HG02885 (cell line): Measurements from ENCODE around the gene ACOT12.

Experiments used
- ATAC-seq: cut with Tn5 transposase; IDR thresholded peaks from one replicate; pipeline ENCODE4 v1.9.1; 2021; ENCODE audit warnings: mild to moderate bottlenecking; ENCODE audit not compliant: unreplicated experiment, poor library complexity

The ACOT12 gene

DNA sequence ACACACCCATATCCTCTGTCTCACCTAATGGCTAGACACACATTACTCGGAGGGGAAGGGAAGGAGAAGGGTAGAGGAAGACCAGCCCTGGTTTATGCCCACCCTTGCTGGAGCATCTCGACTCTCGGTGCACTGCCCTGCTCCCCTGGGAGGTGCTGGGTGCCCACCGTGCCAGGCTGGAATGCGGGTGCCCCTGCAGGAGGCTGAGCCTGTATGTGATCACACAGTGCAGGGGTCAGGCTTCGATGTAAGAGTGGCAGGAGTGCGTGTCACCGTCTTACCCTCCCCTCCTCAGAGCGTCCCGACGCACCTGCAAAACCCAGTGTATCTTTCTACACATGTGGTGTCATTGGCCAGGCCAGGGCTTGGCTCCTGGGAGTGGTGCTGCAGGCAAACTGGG, 7.3 kb upstream of the ACOT12 start:
- no peak for ATAC-seq

DNA sequence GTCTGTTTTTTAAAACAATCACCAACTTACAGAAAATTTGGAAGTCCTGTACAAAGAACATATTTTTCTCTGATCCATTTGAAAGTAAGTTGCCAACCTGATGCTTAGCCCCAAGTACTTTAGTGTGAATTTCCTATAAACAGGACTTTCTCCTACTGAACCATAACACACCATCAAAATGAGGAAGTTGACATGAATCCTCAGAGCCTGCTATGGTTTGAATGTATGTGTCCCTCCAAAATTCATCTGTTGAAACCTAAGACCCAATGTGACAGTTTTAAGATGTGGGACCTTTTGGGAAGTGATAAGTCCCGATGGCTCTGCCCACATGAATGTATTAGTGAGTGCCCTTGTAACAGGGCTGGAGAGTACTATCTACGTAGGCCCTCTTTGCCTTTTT, 6.4 kb upstream of the ACOT12 start:
- no peak for ATAC-seq

DNA sequence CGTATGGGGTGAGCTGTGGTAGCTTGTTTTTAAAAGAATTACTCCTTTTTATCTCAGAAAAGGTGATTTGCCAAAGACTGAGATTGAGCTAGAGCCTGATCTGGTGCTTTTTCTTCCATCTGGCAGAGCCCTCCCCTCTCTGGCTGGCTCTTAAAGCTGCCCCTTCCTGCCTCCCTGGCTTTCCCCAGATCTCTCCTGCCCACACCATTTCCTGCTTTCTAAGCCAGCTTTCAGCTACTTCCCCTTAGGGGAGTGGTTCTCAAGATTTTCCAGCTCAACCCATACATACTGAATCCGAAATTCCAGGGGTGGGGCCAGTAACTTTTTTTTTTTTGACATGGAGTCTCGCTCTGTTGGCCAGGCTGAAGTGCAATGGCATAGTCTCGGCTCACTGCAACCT, 4.8 kb upstream of the ACOT12 start:
- ATAC-seq: no peak

DNA sequence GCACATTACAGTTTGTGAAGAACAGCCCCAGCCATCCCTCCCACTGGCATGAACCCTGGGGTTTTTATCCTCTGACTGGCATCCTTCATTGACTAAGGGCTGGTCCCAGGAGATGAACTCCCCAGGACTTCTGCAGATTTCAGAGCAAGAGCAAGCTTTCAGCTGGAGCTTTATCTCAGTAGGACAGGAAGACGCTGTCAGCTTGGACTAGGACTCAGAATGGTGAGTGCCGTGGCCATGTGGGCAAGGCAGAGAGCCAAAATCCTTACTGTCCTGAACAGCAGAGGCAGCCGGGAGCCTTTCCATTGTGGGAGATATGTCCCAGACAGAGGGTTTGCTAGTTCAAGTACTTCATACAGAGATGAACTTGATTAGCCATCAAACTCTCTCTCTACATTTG, 3.2 kb upstream of the ACOT12 start:
- ATAC-seq: no peak

DNA sequence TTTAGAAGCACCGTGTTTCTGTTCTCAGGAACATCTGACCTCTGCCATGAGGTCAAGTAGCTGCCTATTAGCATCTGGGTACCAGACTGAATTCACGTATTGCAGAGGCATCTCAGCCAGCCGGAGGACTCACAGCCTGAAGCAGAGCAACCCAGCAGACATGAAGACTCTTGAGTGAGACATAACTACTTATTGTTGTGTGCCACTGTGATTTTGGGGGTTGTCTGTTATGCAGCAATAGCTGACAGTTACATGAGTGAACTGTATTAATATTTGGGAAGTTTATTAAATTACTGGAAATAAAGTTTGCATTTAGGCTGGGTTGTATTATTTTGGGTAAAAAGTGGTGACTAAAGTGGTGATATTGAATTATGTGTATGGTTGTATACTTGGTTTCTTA, 1.3 kb upstream of the ACOT12 start:
- ATAC-seq: no peak

DNA sequence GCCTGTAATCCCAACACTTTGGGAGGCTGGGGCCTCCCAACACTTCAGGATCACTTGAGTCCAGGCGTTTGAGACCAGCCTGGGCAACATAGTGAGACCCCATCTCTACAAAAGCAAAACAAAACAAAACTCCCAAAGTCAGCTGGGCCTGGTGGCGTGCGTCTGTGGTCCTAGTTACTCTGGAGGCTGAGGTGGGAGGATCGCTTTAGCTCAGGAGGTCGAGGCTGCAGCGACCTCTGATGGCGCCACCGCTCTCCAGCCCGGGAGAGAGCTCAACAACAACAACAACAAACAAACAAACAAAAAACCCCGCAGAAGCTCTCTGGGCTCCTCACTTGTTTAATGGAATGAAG, 528 bp downstream of the ACOT12 start:
- no peak for ATAC-seq

DNA sequence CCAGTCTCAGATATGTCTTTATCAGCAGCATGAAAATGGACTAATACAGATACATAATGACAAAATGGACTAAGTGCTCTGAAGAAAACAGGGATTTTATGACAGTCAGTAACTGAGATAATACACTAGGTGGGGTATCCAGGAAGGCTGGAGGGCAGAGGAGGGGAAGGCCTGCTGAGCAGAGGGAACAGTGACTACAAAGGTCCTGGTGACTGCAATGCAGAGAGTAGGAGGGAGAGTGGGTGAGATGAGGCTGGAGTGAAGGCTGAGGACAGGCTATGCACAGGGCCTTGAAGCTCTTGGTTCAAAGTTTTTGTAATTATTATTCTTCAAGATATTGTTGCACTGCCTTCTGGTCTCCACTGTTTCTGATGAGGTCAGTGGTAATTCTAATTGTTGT, 4.9 kb downstream of the ACOT12 start:
- no peak for ATAC-seq

DNA sequence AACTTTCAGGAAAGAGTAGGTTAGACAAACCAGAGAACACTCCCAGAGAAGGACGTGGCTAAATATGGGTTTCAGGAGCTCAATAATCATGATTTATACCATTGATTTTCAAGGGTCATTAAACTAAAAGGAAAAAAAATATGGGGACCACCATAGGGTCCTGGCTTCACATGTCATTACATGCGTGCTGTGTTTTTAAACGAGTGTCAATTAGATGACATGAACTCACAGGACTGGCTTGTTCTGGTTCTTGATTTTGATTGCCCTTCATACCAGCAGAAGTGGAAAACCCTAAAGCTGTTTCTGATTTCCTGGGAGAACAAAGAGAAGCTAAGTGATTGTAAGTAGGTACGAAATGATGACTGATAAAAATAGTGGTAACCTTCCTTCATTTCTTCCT, 5.8 kb downstream of the ACOT12 start:
- ATAC-seq: no peak

DNA sequence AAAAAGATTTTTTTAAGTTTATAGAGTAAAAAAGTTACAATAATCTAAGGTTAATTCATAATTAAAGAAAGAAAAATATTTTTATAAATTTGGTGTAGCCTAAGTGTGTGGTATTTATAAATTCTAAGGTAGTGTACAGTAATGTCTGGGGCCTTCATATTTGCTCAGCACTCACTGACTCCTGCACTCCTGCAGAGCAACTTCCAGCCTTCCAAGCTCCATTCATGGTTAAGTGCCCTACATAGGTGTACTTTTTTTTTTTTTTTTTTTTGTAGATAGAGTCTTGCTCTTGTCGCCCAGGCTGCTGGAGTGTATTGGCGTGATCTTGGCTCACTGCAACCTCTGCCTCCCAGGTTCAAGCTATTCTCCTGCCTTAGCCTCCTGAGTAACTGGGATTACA, 10.1 kb downstream of the ACOT12 start:
- no peak for ATAC-seq

DNA sequence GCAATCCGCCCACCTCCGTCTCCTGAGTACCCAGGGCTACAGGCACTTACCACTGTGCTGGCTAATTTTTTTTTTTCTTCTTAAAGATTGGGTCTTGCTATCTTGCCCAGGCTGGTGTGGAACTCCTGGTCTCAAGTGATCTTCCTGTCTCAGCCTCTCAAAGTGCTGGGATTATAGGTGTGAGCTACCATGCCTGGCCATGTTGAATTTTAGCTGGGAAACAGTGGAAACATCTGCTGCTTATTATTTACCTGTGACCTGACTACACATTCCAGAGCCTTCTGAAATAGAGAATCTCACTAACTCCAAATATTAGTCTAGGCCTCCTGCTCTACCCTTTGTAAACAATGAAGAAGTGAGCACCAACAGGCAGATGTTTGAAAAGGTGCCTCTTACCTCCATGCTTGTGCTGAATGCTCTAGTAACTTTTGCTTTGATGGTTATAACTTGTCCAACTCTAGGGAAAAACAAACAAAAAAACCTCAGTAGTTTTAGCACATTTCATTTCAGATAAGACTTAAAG, 22.5 kb downstream of the ACOT12 start:
- no peak for ATAC-seq

DNA sequence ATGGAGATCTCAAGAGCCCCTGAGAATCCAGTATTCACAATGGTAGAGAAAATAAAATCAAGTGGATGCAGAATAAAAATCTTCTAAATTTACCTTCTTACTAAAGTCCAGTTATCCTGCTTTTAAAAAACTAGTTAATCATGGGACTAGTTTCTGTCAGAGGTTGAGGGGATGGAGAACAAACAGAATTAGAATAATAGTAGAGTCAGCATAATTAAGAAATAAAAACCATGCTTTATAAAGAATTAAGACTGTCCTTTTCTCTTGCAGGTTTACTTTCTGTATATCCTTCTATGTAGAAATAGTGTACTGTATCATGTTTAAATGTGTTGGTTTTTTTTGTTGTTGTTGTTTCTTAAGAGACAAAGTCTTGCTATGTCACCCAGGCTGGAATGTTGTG, 23.0 kb downstream of the ACOT12 start:
- ATAC-seq: no peak

DNA sequence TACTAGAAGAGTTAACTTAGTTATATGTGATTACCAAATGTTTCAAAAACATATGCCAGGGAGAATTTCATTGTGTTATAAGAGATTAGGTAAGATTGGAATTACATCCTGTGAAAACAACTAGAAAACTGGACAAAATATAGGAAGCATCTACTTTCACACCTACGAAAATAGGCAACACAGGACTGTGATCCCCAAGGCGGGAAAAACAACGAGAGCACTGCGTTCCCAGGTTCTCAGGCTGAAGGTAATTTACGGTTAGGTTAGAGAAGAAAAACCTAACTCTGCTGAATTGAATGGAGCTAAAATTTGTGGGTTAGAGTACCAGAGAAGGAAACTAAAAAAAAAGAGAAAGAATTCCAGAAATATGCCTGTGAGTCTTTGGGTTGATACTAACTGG, 28.4 kb downstream of the ACOT12 start:
- no peak for ATAC-seq

DNA sequence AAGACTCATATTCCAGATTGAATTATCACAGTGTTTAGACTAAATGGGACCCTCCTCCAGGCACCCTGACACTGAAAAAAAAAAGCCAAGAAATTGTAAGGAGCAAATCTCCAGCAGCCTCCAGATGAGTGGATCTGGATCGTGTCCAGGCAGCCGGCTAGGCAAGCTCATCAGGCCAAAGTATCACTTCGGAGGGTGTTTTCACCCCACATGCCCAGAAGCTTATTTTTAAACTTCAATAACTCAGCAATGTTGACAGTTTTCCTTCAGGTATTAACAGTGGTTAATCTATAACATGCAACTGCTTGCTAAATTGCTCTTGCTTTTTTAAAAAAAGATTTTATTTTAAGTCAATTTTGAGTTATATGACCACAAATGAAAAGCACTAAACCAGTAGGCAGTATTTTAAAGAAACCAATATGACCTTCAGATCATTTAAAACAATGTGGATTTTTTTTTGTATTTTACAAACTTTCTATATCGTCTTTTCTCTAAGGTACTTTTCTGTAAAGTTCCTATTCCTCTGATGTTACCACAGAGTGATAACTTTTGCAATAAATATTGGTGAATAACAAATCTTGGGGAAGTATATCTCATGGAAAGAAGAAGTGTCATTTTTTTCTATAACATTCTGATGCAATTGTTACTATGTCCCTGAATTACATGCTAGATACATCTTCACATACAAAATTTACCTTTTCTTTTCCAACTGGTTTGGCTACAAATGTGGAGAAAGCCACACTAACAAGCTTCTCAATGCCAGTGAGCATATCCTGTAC, 30.7 kb downstream of the ACOT12 start:
- ATAC-seq: no peak

DNA sequence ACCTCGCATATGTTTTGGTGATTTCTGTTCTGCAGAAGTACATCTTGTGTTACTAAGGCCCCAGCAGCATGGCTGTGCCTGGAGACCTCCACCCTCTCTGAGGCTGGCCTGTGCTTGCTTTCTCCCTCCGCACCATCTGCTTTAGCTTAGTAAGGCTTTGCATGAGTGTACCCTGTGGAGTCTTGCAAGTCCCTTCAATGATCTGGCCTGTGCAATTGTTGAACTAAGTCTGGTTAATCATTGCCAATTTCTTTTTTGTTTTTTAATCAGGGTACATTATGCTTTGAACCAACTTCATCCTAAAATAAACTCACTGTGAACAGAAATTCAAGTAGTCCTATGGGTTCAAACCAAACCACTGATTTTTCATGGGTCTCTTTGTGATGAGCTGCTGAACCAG, 32.3 kb downstream of the ACOT12 start:
- no peak for ATAC-seq

DNA sequence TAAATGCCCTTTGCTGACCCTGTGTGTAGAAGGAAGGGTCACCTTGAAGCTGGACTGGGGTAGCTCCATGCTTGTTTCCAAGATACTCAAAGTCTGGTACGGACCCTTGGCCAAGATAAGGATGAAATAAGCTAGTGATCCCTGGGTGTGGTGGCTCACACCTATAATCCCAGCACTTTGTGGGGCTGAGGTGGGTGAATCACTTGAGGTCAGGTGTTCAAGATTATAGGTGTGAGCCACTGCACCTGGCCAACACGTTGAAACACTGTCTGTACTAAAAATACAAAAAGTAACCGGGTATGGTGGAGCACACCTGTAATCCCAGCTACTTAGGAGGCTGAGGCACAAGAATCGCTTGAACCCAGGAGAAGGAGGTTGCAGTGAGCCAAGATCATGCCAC, 33.3 kb downstream of the ACOT12 start:
- ATAC-seq: no peak

DNA sequence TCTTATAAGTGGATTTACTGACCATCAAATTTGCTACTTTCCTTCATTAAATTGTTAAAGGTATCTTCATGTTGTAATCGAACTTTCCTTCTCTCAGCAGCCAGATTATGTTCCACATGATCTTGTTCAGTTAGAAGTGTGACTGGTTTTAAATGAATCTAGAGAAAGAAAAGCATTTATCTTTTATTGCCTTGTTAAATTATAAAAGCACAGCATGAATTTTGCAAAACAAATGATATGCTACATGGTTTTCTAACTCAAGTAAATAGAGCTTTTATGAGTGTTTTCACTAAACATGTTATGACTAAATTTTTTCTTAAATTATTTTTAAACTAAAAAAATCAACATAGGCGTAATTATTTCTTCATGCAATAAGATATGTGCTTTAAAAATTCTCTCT, 34.1 kb downstream of the ACOT12 start:
- no peak for ATAC-seq

DNA sequence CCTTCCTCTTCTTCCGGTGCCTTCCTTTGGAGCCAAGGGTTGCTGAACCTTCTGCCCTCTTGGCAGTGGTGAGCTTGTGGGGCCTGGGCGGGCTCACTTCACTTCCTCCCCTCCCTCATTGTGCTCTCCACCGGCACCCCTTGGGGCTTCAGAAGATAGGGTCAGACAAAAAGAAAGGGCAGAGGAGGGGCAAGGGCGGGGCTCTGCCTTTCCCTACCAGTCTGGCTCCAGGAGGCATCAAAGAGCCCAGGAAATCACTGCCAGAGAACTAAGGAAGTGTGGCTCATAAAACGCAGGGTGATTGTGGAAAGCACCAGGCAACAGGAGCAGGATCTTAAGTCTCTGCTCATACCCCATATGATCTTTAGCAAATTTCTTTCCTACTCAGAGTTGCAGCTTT, 34.8 kb downstream of the ACOT12 start:
- no peak for ATAC-seq

DNA sequence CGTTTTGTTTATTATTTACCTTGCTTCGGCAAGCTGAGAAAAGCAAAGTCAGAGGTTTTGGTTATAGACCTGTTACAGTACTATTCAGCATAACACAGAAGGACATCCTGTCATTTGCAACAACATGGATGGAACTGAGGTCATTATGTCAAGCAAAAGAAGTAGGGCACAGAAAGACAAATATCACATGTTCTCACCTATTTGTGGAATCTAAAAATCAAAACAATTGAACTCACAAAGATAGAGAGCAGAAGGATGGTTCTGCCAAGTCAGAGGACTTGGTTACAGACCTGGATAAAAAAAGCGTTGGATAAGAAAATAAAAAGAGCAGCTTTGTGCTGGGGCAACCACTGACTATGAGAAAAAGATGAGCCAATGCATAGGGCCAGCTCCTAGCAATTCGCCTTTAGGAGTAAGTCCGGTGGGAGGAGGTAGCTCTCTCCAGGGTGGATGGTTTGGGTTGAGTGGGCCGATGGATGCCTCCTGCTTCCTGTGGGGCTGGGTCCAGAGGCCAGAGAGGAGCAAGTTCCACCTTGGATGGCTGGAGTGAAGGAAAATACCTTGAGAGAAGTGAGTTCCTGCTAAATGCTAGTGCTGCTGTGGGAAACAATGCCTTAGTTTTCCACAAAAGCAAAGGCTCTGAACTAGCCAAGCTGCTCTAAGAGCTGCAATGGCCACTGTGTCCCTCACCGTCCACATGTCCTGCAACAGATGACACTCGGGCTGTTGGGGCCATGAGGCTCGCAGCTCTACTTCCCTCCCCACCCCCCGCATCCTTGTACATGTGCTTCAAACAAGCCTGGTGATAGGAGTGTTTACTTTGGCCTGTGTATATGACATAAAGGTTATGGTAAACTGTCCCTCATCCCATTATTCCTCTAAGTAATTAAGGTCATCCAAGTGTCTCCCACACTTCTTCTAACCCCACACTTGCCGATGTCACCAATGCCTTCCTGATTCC, 38.4 kb downstream of the ACOT12 start:
- ATAC-seq: no peak

DNA sequence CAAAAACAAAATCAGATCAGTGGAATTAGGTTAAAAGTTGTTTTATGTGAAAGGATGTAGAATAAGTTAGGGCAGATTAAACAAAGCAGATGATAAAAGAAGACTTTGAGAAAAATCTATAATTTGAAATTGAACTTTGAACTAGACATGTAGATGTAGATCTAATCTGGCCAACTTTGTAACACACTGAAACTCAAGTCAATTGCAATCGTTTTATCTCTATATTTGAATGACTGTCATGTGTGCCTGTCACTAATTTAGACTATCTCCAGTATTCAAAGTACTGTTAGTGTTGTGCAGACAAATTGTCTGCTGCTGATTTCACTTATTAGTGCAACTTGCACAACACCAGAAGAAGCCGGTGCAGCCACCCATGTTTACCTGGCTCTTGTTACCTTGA, 39.8 kb downstream of the ACOT12 start:
- no peak for ATAC-seq

DNA sequence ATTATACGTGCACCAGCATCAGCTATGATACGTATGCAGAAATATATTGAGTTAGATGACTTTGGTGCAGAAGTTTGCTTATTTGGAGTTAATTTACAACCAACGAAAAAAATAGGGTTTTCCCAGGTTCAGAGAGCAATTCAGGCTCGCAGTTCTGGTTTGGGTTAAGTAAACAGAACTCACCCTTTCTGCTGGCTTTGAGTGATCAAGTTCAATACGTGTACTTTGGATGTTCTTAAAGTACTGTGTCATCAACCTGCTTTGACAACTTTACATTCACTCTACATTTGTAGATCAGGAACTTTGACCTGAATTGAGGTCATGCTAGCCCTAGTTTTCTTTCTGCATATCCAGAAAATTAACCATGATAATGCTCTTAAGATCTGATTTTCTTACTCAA, 40.7 kb downstream of the ACOT12 start:
- ATAC-seq: no peak

DNA sequence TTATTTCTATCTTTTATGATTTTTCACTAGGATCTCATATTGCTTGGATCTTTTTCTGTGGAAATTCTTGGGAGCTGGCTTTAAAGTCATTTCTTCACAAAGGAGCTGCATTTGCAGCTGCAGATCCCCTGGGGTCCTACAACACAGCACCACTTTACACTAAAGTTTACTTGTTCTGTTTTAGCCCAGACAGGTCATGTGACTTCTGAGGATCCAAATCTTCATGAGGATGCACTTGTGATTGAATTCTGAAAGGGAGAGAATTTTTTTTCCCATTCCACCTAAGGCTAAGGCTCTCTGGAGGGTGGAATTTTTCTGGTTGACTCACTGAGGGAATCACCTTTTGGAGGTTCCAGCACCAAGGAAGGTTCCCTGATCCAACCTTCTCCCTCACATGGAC, 43.4 kb downstream of the ACOT12 start:
- ATAC-seq: no peak

DNA sequence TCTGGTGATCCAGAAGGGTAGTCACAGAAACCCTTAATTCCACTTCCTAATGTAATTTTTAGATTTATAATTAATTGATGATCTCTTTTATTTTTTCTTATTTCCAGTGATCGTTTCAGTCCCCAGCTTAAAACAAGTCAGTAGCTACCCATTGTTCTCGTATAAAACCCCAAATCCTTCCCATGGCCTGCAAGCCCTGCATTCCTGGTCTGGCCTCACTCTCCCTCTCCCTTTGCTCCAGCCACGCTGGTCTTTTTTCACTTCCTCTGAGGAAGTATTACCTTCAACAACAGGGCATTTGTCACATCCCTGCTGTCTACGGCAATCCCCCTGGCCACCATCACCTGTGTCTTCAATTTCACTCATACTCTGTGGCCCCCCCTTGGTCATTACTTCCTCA, 44.8 kb downstream of the ACOT12 start:
- ATAC-seq: no peak
